ENCODE results near the gene IGHMBP2. TPM values are rescaled to one million over a fixed set of nuclear protein-coding genes. Genes with fewer than 3 reads are reported as not detected.

IGHMBP2 gene
- total RNA-seq, 1 donor: 10.9 TPM

- Histone ChIP-seq H3K9me3 (ENCODE audit: low read depth, low read length) (no peaks in the 10 kb centered on the region), H3K4me3 (ENCODE audit: insufficient read depth, low read length) (no peak overlapping the region), H4K20me1 (ENCODE audit: insufficient read depth, low read length) (no peaks in the 10 kb centered on the region), H3K4me2 (ENCODE audit: insufficient read depth, low read length) (no peak overlapping the region), H3K4me1 (ENCODE audit: insufficient read depth, low read length) (no peaks in the 10 kb centered on the region), H3K27ac (ENCODE audit: low read depth, low read length) (no peak overlapping the region), H3K27me3 (ENCODE audit: insufficient read depth, low read length) (no peaks in the 10 kb centered on the region), H3K36me3 (ENCODE audit: insufficient read depth, low read length) (peaks cover 51% of the 10 kb centered on the region), H2AFZ (ENCODE audit: low read length) (no peak overlapping the region), H3K79me2 (ENCODE audit: insufficient read depth, low read length) (no peaks in the 10 kb centered on the region)
- peak; percentile 78 for DNase-seq (ENCODE audit: insufficient read length, low spot score, missing footprints)
- TF ChIP-seq, protein P1, sequence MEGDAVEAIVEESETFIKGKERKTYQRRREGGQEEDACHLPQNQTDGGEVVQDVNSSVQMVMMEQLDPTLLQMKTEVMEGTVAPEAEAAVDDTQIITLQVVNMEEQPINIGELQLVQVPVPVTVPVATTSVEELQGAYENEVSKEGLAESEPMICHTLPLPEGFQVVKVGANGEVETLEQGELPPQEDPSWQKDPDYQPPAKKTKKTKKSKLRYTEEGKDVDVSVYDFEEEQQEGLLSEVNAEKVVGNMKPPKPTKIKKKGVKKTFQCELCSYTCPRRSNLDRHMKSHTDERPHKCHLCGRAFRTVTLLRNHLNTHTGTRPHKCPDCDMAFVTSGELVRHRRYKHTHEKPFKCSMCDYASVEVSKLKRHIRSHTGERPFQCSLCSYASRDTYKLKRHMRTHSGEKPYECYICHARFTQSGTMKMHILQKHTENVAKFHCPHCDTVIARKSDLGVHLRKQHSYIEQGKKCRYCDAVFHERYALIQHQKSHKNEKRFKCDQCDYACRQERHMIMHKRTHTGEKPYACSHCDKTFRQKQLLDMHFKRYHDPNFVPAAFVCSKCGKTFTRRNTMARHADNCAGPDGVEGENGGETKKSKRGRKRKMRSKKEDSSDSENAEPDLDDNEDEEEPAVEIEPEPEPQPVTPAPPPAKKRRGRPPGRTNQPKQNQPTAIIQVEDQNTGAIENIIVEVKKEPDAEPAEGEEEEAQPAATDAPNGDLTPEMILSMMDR (IDR thresholded peaks at IDR 0.05; ENCODE audit: extremely low read depth, low read depth, low read length): no peak
Measured at GRCh38 chr11:68933605-68934320, 30.1 kb downstream of the IGHMBP2 start.

DNA sequence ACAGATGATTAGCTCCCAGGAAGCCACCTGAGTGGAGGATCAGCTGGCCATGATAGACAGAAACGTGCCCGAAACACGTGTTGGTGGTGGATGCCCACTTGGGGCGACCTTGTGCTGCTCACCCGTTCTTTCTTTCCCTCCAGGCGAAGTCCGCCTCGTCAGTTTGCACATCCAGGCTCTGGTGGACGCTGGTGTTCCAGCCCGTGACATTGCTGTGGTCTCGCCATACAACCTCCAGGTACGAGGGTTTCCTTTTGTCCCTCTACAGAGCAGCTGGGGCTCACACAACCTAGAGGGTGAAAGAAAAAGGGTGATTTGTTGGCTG is 30.6 kb downstream of the IGHMBP2 start:
- Histone ChIP-seq H3K27ac (ENCODE audit: low read depth, low read length) (no peak overlapping the region), H4K20me1 (ENCODE audit: insufficient read depth, low read length) (no peaks in the 10 kb centered on the region), H2AFZ (ENCODE audit: low read length) (no peak overlapping the region), H3K4me1 (ENCODE audit: insufficient read depth, low read length) (no peaks in the 10 kb centered on the region), H3K4me3 (ENCODE audit: insufficient read depth, low read length) (no peak overlapping the region), H3K36me3 (ENCODE audit: insufficient read depth, low read length) (peaks cover 50% of the 10 kb centered on the region), H3K9me3 (ENCODE audit: low read depth, low read length) (no peaks in the 10 kb centered on the region), H3K79me2 (ENCODE audit: insufficient read depth, low read length) (no peaks in the 10 kb centered on the region), H3K27me3 (ENCODE audit: insufficient read depth, low read length) (no peaks in the 10 kb centered on the region), H3K4me2 (ENCODE audit: insufficient read depth, low read length) (no peak overlapping the region)
- TF ChIP-seq, protein P1 (IDR thresholded peaks at IDR 0.05; ENCODE audit: extremely low read depth, low read depth, low read length): no peak
- DNase-seq (ENCODE audit: insufficient read length, low spot score, missing footprints): no peak

- no peak overlapping the region for H2AFZ ChIP-seq (ENCODE audit: low read length)
- H3K27ac ChIP-seq (ENCODE audit: low read depth, low read length): no peak overlapping the region
- no peaks in the 10 kb centered on the region for H3K79me2 ChIP-seq (ENCODE audit: insufficient read depth, low read length)
- no peaks in the 10 kb centered on the region for H4K20me1 ChIP-seq (ENCODE audit: insufficient read depth, low read length)
- DNase-seq (ENCODE audit: insufficient read length, low spot score, missing footprints): no peak
- no peaks in the 10 kb centered on the region for H3K9me3 ChIP-seq (ENCODE audit: low read depth, low read length)
- no peak overlapping the region for H3K4me3 ChIP-seq (ENCODE audit: insufficient read depth, low read length)
- TF ChIP-seq, protein P1 (IDR thresholded peaks at IDR 0.05; ENCODE audit: extremely low read depth, low read depth, low read length): no peak
- H3K36me3 ChIP-seq (ENCODE audit: insufficient read depth, low read length): peaks cover 49% of the 10 kb centered on the region
- no peaks in the 10 kb centered on the region for H3K27me3 ChIP-seq (ENCODE audit: insufficient read depth, low read length)
- H3K4me1 ChIP-seq (ENCODE audit: insufficient read depth, low read length): no peaks in the 10 kb centered on the region
- no peak overlapping the region for H3K4me2 ChIP-seq (ENCODE audit: insufficient read depth, low read length)
Measured at GRCh38 chr11:68934666-68935065, 31.0 kb downstream of the IGHMBP2 start.

- Histone ChIP-seq H3K4me3 (ENCODE audit: insufficient read depth, low read length) (no peak overlapping the region), H3K79me2 (ENCODE audit: insufficient read depth, low read length) (no peaks in the 10 kb centered on the region), H3K4me2 (ENCODE audit: insufficient read depth, low read length) (no peak overlapping the region), H3K27me3 (ENCODE audit: insufficient read depth, low read length) (no peaks in the 10 kb centered on the region), H3K4me1 (ENCODE audit: insufficient read depth, low read length) (no peaks in the 10 kb centered on the region), H3K36me3 (ENCODE audit: insufficient read depth, low read length) (peaks cover 46% of the 10 kb centered on the region), H3K9me3 (ENCODE audit: low read depth, low read length) (no peaks in the 10 kb centered on the region), H3K27ac (ENCODE audit: low read depth, low read length) (no peak overlapping the region), H4K20me1 (ENCODE audit: insufficient read depth, low read length) (no peaks in the 10 kb centered on the region), H2AFZ (ENCODE audit: low read length) (no peak overlapping the region)
- TF ChIP-seq, protein P1 (IDR thresholded peaks at IDR 0.05; ENCODE audit: extremely low read depth, low read depth, low read length): no peak
- peak; percentile 48 for DNase-seq (ENCODE audit: insufficient read length, low spot score, missing footprints)
Measured at GRCh38 chr11:68935066-68935465, 31.4 kb downstream of the IGHMBP2 start.

Data from osteoblast (primary cell).